Upper lobe of left lung (tissue), 4 donors: ENCODE data around the gene GPR89A.

Experiments used
- CTCF ChIP-seq, 6 experiments: fragments of 450-650 bp in 4 of 6; fragments of 200-600 bp in 2 of 6; sonication (generic) in 2 of 6; IDR thresholded peaks; one replicate each; pipeline ENCODE4 v1.5.1; 2016 to 2019; ENCODE audit warnings: antibody characterized with exemption in 6 of 6
- EP300 ChIP-seq, 4 donors: sonication (generic); formaldehyde crosslinking; IDR thresholded peaks; one replicate each; pipeline ENCODE4 v1.5.1; 2017; ENCODE audit warnings: antibody characterized with exemption in 4 of 4, control low read depth in 2 of 4
- POLR2A ChIP-seq, 4 donors: fragments of 450-650 bp; IDR thresholded peaks; one replicate each; pipeline ENCODE4 v1.5.1; 2016 to 2017; ENCODE audit warnings: antibody characterized with exemption in 4 of 4, mild to moderate bottlenecking in 2 of 4

GRCh38 chr1:145716641-145717345 lies 109.0 kb downstream of the GPR89A start:
- TF ChIP-seq CTCF (IDR thresholded peaks at IDR 0.05) (no peak), POLR2A (IDR thresholded peaks at IDR 0.05) (no peak), EP300 (IDR thresholded peaks at IDR 0.05) (no peak)
